ENCODE results near the gene CEP170B. TPM values are rescaled to one million over a fixed set of nuclear protein-coding genes. Genes with fewer than 3 reads are reported as not detected.
"Not testable (repeated sequence)": the region's sequence is repeated elsewhere in the genome, so short reads cannot be mapped to it uniquely, and the experiment has no call there.

Gene CEP170B
- polyA plus RNA-seq, 4 donors = 24.9 to 33.9 (median 31.1) TPM

- Histone ChIP-seq H3K4me3 (ENCODE audit: low read depth in 1 of 3, low read length in 3 of 3) (no peak overlapping the region), H3K27me3 (ENCODE audit: control insufficient read depth in 3 of 3, insufficient read depth in 3 of 3, low read length in 3 of 3) (peaks cover 0 to 10% (median 6%) of the 10 kb centered on the region in 3 donors), H3K36me3 (ENCODE audit: control insufficient read depth in 3 of 3, insufficient read depth in 2 of 3, low read depth in 1 of 3, low read length in 3 of 3) (peaks cover 0 to under 1% (median 0%) of the 10 kb centered on the region in 3 donors), H3K4me1 (ENCODE audit: control insufficient read depth in 3 of 3, insufficient read depth in 2 of 3, low read depth in 1 of 3, low read length in 2 of 3) (no peaks in the 10 kb centered on the region), H3K9me3 (ENCODE audit: control insufficient read depth in 2 of 2, insufficient read depth in 1 of 2, low read depth in 1 of 2, low read length in 1 of 2) (peaks cover 0 to 3% of the 10 kb centered on the region in 2 donors), H3K27ac (ENCODE audit: low read depth in 1 of 3, low read length in 2 of 3) (no peak overlapping the region)
- WGBS, 3 donors = 81 to 84% (median 81%) methylated on average over 12 of the region's 12 CpGs
- DNase-seq (no peak), FAIRE-seq (no peak)
Measured at GRCh38 chr14:104900639-104901512, 35.8 kb downstream of the CEP170B start.

GRCh38 chr14:104903990-104904389 lies 38.9 kb downstream of the CEP170B start:
- WGBS, 3 donors = 90 to 92% (median 92%) methylated on average over 7 of the region's 7 CpGs

GRCh38 chr14:104904650-104905578 lies 39.8 kb downstream of the CEP170B start:
- not testable (repeated sequence) for H3K9me3 ChIP-seq (ENCODE audit: control insufficient read depth in 2 of 2, insufficient read depth in 1 of 2, low read depth in 1 of 2, low read length in 1 of 2); DNase-seq; H3K4me3 ChIP-seq (ENCODE audit: low read depth in 1 of 3, low read length in 3 of 3); H3K27ac ChIP-seq (ENCODE audit: low read depth in 1 of 3, low read length in 2 of 3); H3K36me3 ChIP-seq (ENCODE audit: control insufficient read depth in 3 of 3, insufficient read depth in 2 of 3, low read depth in 1 of 3, low read length in 3 of 3); H3K4me1 ChIP-seq (ENCODE audit: control insufficient read depth in 3 of 3, insufficient read depth in 2 of 3, low read depth in 1 of 3, low read length in 2 of 3); FAIRE-seq
- WGBS, 3 donors = 72 to 77% (median 73%) methylated on average over 24 to 38 of the region's 38 CpGs
- H3K27me3 ChIP-seq (ENCODE audit: control insufficient read depth in 3 of 3, insufficient read depth in 3 of 3, low read length in 3 of 3) = peaks cover 0 to 10% (median 6%) of the 10 kb centered on the region in 3 donors

More at GRCh38 chr14:104903990-104904389, 38.9 kb downstream of the CEP170B start:
- peaks cover 0 to 8% of the 10 kb centered on the region in 2 donors for H3K9me3 ChIP-seq (ENCODE audit: control insufficient read depth in 2 of 2, insufficient read depth in 1 of 2, low read depth in 1 of 2, low read length in 1 of 2)
- H3K27ac ChIP-seq (ENCODE audit: low read depth in 1 of 3, low read length in 2 of 3) = no peak overlapping the region
- H3K36me3 ChIP-seq (ENCODE audit: control insufficient read depth in 3 of 3, insufficient read depth in 2 of 3, low read depth in 1 of 3, low read length in 3 of 3) = no peaks in the 10 kb centered on the region
- DNase-seq (no peak), FAIRE-seq (no peak)
- no peak overlapping the region for H3K4me3 ChIP-seq (ENCODE audit: low read depth in 1 of 3, low read length in 3 of 3)
- peaks cover 0 to 10% (median 6%) of the 10 kb centered on the region in 3 donors for H3K27me3 ChIP-seq (ENCODE audit: control insufficient read depth in 3 of 3, insufficient read depth in 3 of 3, low read length in 3 of 3)
- H3K4me1 ChIP-seq (ENCODE audit: control insufficient read depth in 3 of 3, insufficient read depth in 2 of 3, low read depth in 1 of 3, low read length in 2 of 3) = no peaks in the 10 kb centered on the region

GRCh38 chr14:104905579-104905933 lies 40.5 kb downstream of the CEP170B start:
- DNase-seq; H3K27ac ChIP-seq (ENCODE audit: low read depth in 1 of 3, low read length in 2 of 3); H3K4me1 ChIP-seq (ENCODE audit: control insufficient read depth in 3 of 3, insufficient read depth in 2 of 3, low read depth in 1 of 3, low read length in 2 of 3); FAIRE-seq; H3K4me3 ChIP-seq (ENCODE audit: low read depth in 1 of 3, low read length in 3 of 3); H3K36me3 ChIP-seq (ENCODE audit: control insufficient read depth in 3 of 3, insufficient read depth in 2 of 3, low read depth in 1 of 3, low read length in 3 of 3); H3K9me3 ChIP-seq (ENCODE audit: control insufficient read depth in 2 of 2, insufficient read depth in 1 of 2, low read depth in 1 of 2, low read length in 1 of 2): not testable (repeated sequence)
- H3K27me3 ChIP-seq (ENCODE audit: control insufficient read depth in 3 of 3, insufficient read depth in 3 of 3, low read length in 3 of 3) = peaks cover 0 to 10% (median 6%) of the 10 kb centered on the region in 3 donors
- 76 to 80% (median 79%) methylated on average over 24 to 28 of the region's 28 CpGs for WGBS, 3 donors

- no peak for FAIRE-seq
- WGBS, 3 donors = 0 to 14% (median 0%) methylated on average over 1 of the region's 1 CpG
Measured at GRCh38 chr14:104908303-104908702, 43.2 kb downstream of the CEP170B start.

GRCh38 chr14:104912053-104912452 lies 47.0 kb downstream of the CEP170B start:
- Histone ChIP-seq H3K4me1 (ENCODE audit: control insufficient read depth in 3 of 3, insufficient read depth in 2 of 3, low read depth in 1 of 3, low read length in 2 of 3) (no peaks in the 10 kb centered on the region), H3K27ac (ENCODE audit: low read depth in 1 of 3, low read length in 2 of 3) (no peak overlapping the region), H3K36me3 (ENCODE audit: control insufficient read depth in 3 of 3, insufficient read depth in 2 of 3, low read depth in 1 of 3, low read length in 3 of 3) (no peaks in the 10 kb centered on the region), H3K4me3 (ENCODE audit: low read depth in 1 of 3, low read length in 3 of 3) (no peak overlapping the region), H3K9me3 (ENCODE audit: control insufficient read depth in 2 of 2, insufficient read depth in 1 of 2, low read depth in 1 of 2, low read length in 1 of 2) (peaks cover 0 to 11% of the 10 kb centered on the region in 2 donors), H3K27me3 (ENCODE audit: control insufficient read depth in 3 of 3, insufficient read depth in 3 of 3, low read length in 3 of 3) (peaks cover 0 to 7% (median 2%) of the 10 kb centered on the region in 3 donors)
- no peak for FAIRE-seq
- WGBS, 3 donors = 73 to 87% (median 75%) methylated on average over 3 of the region's 3 CpGs
- DNase-seq = no peak

More at GRCh38 chr14:104908303-104908702, 43.2 kb downstream of the CEP170B start:
- peaks cover 0 to 10% (median 7%) of the 10 kb centered on the region in 3 donors for H3K27me3 ChIP-seq (ENCODE audit: control insufficient read depth in 3 of 3, insufficient read depth in 3 of 3, low read length in 3 of 3)
- no peaks in the 10 kb centered on the region for H3K4me1 ChIP-seq (ENCODE audit: control insufficient read depth in 3 of 3, insufficient read depth in 2 of 3, low read depth in 1 of 3, low read length in 2 of 3)
- H3K4me3 ChIP-seq (ENCODE audit: low read depth in 1 of 3, low read length in 3 of 3) = no peak overlapping the region
- no peaks in the 10 kb centered on the region for H3K36me3 ChIP-seq (ENCODE audit: control insufficient read depth in 3 of 3, insufficient read depth in 2 of 3, low read depth in 1 of 3, low read length in 3 of 3)
- peaks cover 0 to 17% of the 10 kb centered on the region in 2 donors for H3K9me3 ChIP-seq (ENCODE audit: control insufficient read depth in 2 of 2, insufficient read depth in 1 of 2, low read depth in 1 of 2, low read length in 1 of 2)
- no peak overlapping the region for H3K27ac ChIP-seq (ENCODE audit: low read depth in 1 of 3, low read length in 2 of 3)
- no peak for DNase-seq

- Histone ChIP-seq H3K27ac (ENCODE audit: low read depth in 1 of 3, low read length in 2 of 3) (no peak overlapping the region), H3K27me3 (ENCODE audit: control insufficient read depth in 3 of 3, insufficient read depth in 3 of 3, low read length in 3 of 3) (peaks cover 0 to 7% (median 2%) of the 10 kb centered on the region in 3 donors), H3K4me1 (ENCODE audit: control insufficient read depth in 3 of 3, insufficient read depth in 2 of 3, low read depth in 1 of 3, low read length in 2 of 3) (no peaks in the 10 kb centered on the region), H3K9me3 (ENCODE audit: control insufficient read depth in 2 of 2, insufficient read depth in 1 of 2, low read depth in 1 of 2, low read length in 1 of 2) (peaks cover 0 to 9% of the 10 kb centered on the region in 2 donors), H3K4me3 (ENCODE audit: low read depth in 1 of 3, low read length in 3 of 3) (no peak overlapping the region), H3K36me3 (ENCODE audit: control insufficient read depth in 3 of 3, insufficient read depth in 2 of 3, low read depth in 1 of 3, low read length in 3 of 3) (no peaks in the 10 kb centered on the region)
- FAIRE-seq (no peak), DNase-seq (no peak)
- 86 to 87% (median 86%) methylated on average over 7 of the region's 7 CpGs for WGBS, 3 donors
Measured at GRCh38 chr14:104913435-104913834, 48.4 kb downstream of the CEP170B start.

- Histone ChIP-seq H3K36me3 (ENCODE audit: control insufficient read depth in 3 of 3, insufficient read depth in 2 of 3, low read depth in 1 of 3, low read length in 3 of 3) (no peaks in the 10 kb centered on the region), H3K4me3 (ENCODE audit: low read depth in 1 of 3, low read length in 3 of 3) (no peak overlapping the region), H3K27ac (ENCODE audit: low read depth in 1 of 3, low read length in 2 of 3) (no peak overlapping the region), H3K27me3 (ENCODE audit: control insufficient read depth in 3 of 3, insufficient read depth in 3 of 3, low read length in 3 of 3) (peaks cover 0 to 7% (median 2%) of the 10 kb centered on the region in 3 donors), H3K4me1 (ENCODE audit: control insufficient read depth in 3 of 3, insufficient read depth in 2 of 3, low read depth in 1 of 3, low read length in 2 of 3) (no peaks in the 10 kb centered on the region), H3K9me3 (ENCODE audit: control insufficient read depth in 2 of 2, insufficient read depth in 1 of 2, low read depth in 1 of 2, low read length in 1 of 2) (peaks cover 0 to 3% of the 10 kb centered on the region in 2 donors)
- 79 to 88% (median 86%) methylated on average over 9 of the region's 9 CpGs for WGBS, 3 donors
- DNase-seq (no peak), FAIRE-seq (no peak)
Measured at GRCh38 chr14:104917116-104917515, 52.0 kb downstream of the CEP170B start.
